Astrocyte (in vitro differentiated cells and primary cell): ENCODE data around the gene ACVRL1.

Source experiments
- CTCF ChIP-seq: IDR thresholded peaks from 2 replicates; pipeline ENCODE4 v1.5.1; 2011; ENCODE audit warnings: low read depth, mild to moderate bottlenecking, inconsistent platforms, low read length, moderate library complexity; ENCODE audit not compliant: insufficient read depth
- EZH2 ChIP-seq: IDR thresholded peaks from 2 replicates; pipeline ENCODE4 v1.6.1; 2012; ENCODE audit warnings: mild to moderate bottlenecking, low read length, inconsistent platforms; ENCODE audit not compliant: insufficient read depth

GRCh38 chr12:51971679-51972421 is 64.5 kb downstream of the ACVRL1 start:
- TF ChIP-seq CTCF: no peak
- no peak for TF ChIP-seq EZH2
